ENCODE data around the gene SURF4.

SURF4 gene

GRCh38 chr9:133374612-133375115 lies 1.2 kb downstream of the SURF4 start:
- TF ChIP-seq FOXP2 (optimal IDR thresholded peaks at IDR 0.05; ENCODE audit: borderline replicate concordance, extremely low read depth, extremely low read length, insufficient read depth): no peak

GRCh38 chr9:133372144-133372543 lies 3.7 kb downstream of the SURF4 start:
- TF ChIP-seq REST (IDR thresholded peaks at IDR 0.05; ENCODE audit: insufficient read depth in 1 of 2, low read depth in 2 of 2, low read length in 2 of 2): no peak
- TF ChIP-seq FOXP2 (optimal IDR thresholded peaks at IDR 0.05; ENCODE audit: borderline replicate concordance, extremely low read depth, extremely low read length, insufficient read depth): no peak
- no peak for TF ChIP-seq POLR2AphosphoS5 (IDR thresholded peaks at IDR 0.05; ENCODE audit: low read depth, low read length)
- TF ChIP-seq SIN3A (IDR thresholded peaks at IDR 0.05; ENCODE audit: borderline replicate concordance, insufficient read depth, low read length): no peak
- TF ChIP-seq TAF1 (IDR thresholded peaks at IDR 0.05; ENCODE audit: borderline replicate concordance, insufficient read depth, low read length): no peak

- TF ChIP-seq FOXP2 (optimal IDR thresholded peaks at IDR 0.05; ENCODE audit: borderline replicate concordance, extremely low read depth, extremely low read length, insufficient read depth) (no peak), REST (IDR thresholded peaks at IDR 0.05; ENCODE audit: insufficient read depth in 1 of 2, low read depth in 2 of 2, low read length in 2 of 2) (no peak), SIN3A (IDR thresholded peaks at IDR 0.05; ENCODE audit: borderline replicate concordance, insufficient read depth, low read length) (no peak), POLR2AphosphoS5 (IDR thresholded peaks at IDR 0.05; ENCODE audit: low read depth, low read length) (no peak), TAF1 (IDR thresholded peaks at IDR 0.05; ENCODE audit: borderline replicate concordance, insufficient read depth, low read length) (no peak)
These were observed 4.6 kb downstream of the SURF4 start for GRCh38 chr9:133371261-133371711.

GRCh38 chr9:133370685-133371084 lies 5.2 kb downstream of the SURF4 start:
- TF ChIP-seq SIN3A (IDR thresholded peaks at IDR 0.05; ENCODE audit: borderline replicate concordance, insufficient read depth, low read length) (no peak), REST (IDR thresholded peaks at IDR 0.05; ENCODE audit: insufficient read depth in 1 of 2, low read depth in 2 of 2, low read length in 2 of 2) (no peak), POLR2AphosphoS5 (IDR thresholded peaks at IDR 0.05; ENCODE audit: low read depth, low read length) (no peak), TAF1 (IDR thresholded peaks at IDR 0.05; ENCODE audit: borderline replicate concordance, insufficient read depth, low read length) (no peak), FOXP2 (optimal IDR thresholded peaks at IDR 0.05; ENCODE audit: borderline replicate concordance, extremely low read depth, extremely low read length, insufficient read depth) (no peak)

- TF ChIP-seq POLR2AphosphoS5 (IDR thresholded peaks at IDR 0.05; ENCODE audit: low read depth, low read length) (no peak), FOXP2 (optimal IDR thresholded peaks at IDR 0.05; ENCODE audit: borderline replicate concordance, extremely low read depth, extremely low read length, insufficient read depth) (no peak), TAF1 (IDR thresholded peaks at IDR 0.05; ENCODE audit: borderline replicate concordance, insufficient read depth, low read length) (no peak), REST (IDR thresholded peaks at IDR 0.05; ENCODE audit: insufficient read depth in 1 of 2, low read depth in 2 of 2, low read length in 2 of 2) (no peak), SIN3A (IDR thresholded peaks at IDR 0.05; ENCODE audit: borderline replicate concordance, insufficient read depth, low read length) (no peak)
These were observed 5.9 kb downstream of the SURF4 start for GRCh38 chr9:133369933-133370332.

Data from PFSK-1 (cell line).